Tibial artery (tissue), 4 donors: ENCODE data around the gene MTX3.
A peak's percentile ranks its signal among the peaks of the same experiment; 100 is the strongest.

ENCODE experiments used
- DNase-seq, 2 donors: peaks; one replicate each; pipeline ENCODE4 v3.0.0-alpha.2; 2019
- H3K27ac ChIP-seq, 2 donors: fragments of 200-600 bp; sonication (generic) in 1 of 2; 1 replicate in 1 of 2; 2 replicates in 1 of 2; pipeline ENCODE4 v1.5.1; 2018 to 2019; ENCODE audit warnings: mild to moderate bottlenecking in 1 of 2
- H3K27me3 ChIP-seq, 2 donors: fragments of 200-600 bp; sonication (generic) in 1 of 2; one replicate each; pipeline versions ENCODE4 v1.5.1 to v1.6.0; 2016 to 2019
- H3K36me3 ChIP-seq, 3 donors: fragments of 200-600 bp; sonication (generic) in 2 of 3; one replicate each; pipeline ENCODE4 v1.5.1; 2016 to 2019; ENCODE audit warnings: mild to moderate bottlenecking in 2 of 3
- H3K4me1 ChIP-seq, 4 donors: fragments of 200-600 bp; sonication (generic) in 2 of 4; 1 replicate in 3 of 4; 2 replicates in 1 of 4; pipeline ENCODE4 v1.5.1; 2016 to 2019
- H3K4me3 ChIP-seq, 2 donors: fragments of 200-600 bp; sonication (generic) in 1 of 2; 1 replicate in 1 of 2; 2 replicates in 1 of 2; pipeline ENCODE4 v1.5.1; 2018 to 2019; ENCODE audit warnings: mild to moderate bottlenecking in 2 of 2
- H3K9me3 ChIP-seq, 3 donors: fragments of 200-600 bp; sonication (generic) in 1 of 3; one replicate each; pipeline ENCODE4 v1.5.1; 2016 to 2019
- intact Hi-C: fragments of 100-400 bp; cut with DNase I; formaldehyde crosslinking; loops from one replicate; pipeline ENCODE4 v1.15.0; 2023; ENCODE audit warnings: low total_unique reads
- TF ChIP-seq, protein P1 (sequence below), 2 experiments: fragments of 200-600 bp in 1 of 2; fragments of 450-650 bp in 1 of 2; IDR thresholded peaks; one replicate each; pipeline ENCODE4 v1.5.1; 2017 to 2019; ENCODE audit warnings: antibody characterized with exemption in 2 of 2, mild to moderate bottlenecking in 1 of 2, moderate library complexity in 1 of 2

Gene MTX3, protein sequence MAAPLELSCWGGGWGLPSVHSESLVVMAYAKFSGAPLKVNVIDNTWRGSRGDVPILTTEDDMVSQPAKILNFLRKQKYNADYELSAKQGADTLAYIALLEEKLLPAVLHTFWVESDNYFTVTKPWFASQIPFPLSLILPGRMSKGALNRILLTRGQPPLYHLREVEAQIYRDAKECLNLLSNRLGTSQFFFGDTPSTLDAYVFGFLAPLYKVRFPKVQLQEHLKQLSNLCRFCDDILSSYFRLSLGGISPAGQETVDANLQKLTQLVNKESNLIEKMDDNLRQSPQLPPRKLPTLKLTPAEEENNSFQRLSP

DNA sequence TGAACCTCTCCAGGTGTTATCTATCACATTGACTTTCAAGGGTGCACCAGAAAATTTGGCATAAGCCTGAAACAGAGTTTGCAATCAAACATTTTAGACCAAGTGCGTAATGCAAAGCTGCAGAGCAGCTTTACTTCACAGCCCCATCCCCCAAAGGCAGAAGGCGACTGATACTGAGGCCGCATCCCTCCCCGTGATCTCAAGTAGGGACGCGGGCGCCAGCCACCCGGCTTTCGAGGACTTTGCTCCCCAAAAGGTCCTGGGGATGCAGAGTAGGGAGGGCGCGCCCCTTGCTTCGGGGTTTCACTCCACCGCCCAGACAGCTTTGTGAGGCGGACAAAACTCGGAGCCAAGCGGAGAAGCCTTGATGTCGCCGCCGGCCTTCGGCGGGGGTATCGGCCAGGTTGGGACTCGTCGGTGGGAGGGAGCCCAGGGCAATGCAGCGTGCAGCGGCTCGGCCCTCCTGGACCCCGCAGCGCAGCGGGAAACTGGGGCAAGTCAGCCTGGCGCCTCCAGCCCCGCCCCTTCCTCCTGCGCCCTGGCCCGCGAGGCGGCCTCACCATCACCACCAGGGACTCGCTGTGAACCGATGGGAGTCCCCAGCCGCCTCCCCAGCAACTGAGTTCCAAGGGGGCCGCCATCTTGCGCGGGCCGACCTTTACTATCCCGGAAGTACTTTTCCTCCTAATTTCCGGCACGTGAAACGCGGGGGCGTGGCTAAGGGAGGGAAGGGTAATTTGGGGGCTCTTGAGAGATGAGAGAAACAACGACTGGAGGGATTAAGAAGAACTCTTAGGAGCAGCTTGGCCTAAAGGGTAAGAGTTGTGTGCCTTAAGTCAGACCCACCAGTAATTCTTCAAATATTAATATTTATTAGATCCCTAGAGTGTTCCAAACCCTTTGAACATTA lies at the start of gene MTX3:
Gene MTX3 (minus strand): TSS at position 665 of the 910 bp plus-strand sequence. CDS start 24 bp downstream, at position 641.
- Histone ChIP-seq H3K36me3 (peaks cover 13 to 25% (median 15%) of the 10 kb centered on the region in 3 donors), H3K4me3 (peak within 1 kb of the TSS; percentile 87 to 92), H3K9me3 (no peaks in the 10 kb centered on the region), H3K27ac (peak within 1 kb of the TSS; percentile 79), H3K27me3 (no peaks in the 10 kb centered on the region), H3K4me1 (peaks cover 0 to 13% (median 6%) of the 10 kb centered on the region in 4 donors)
- peak; percentile 80 to 87 for DNase-seq
- intact Hi-C loops = no loop called here
- TF ChIP-seq, protein P1, sequence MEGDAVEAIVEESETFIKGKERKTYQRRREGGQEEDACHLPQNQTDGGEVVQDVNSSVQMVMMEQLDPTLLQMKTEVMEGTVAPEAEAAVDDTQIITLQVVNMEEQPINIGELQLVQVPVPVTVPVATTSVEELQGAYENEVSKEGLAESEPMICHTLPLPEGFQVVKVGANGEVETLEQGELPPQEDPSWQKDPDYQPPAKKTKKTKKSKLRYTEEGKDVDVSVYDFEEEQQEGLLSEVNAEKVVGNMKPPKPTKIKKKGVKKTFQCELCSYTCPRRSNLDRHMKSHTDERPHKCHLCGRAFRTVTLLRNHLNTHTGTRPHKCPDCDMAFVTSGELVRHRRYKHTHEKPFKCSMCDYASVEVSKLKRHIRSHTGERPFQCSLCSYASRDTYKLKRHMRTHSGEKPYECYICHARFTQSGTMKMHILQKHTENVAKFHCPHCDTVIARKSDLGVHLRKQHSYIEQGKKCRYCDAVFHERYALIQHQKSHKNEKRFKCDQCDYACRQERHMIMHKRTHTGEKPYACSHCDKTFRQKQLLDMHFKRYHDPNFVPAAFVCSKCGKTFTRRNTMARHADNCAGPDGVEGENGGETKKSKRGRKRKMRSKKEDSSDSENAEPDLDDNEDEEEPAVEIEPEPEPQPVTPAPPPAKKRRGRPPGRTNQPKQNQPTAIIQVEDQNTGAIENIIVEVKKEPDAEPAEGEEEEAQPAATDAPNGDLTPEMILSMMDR (IDR thresholded peaks at IDR 0.05) = no peak

DNA sequence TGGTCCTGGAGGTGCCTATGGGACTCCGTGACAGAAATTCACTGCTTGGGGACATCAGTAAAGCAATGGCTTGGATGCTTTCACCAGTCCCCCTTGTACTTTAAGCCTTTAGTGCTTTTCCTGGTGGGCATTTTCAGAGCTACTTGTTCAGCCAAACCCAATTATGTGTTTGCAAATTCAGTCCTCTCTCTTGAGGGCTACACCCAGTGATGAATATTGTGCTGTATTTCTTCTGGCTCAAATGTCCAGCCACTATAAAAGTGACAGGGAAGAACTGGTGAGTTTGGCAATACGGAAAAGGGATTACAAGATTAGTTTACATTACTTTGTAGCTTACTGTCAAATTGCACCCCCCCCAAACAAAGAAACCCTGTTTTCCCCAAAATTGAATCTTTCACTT lies 48.6 kb upstream of the MTX3 start:
- no peak overlapping the region for H3K27ac ChIP-seq
- no peak overlapping the region for H3K4me3 ChIP-seq
- peaks cover 0 to 29% of the 10 kb centered on the region in 2 donors for H3K27me3 ChIP-seq
- TF ChIP-seq, protein P1 (IDR thresholded peaks at IDR 0.05) = no peak
- DNase-seq = no peak
- no peaks in the 10 kb centered on the region for H3K9me3 ChIP-seq
- peaks cover 0 to 9% (median 4%) of the 10 kb centered on the region in 4 donors for H3K4me1 ChIP-seq
- H3K36me3 ChIP-seq = no peaks in the 10 kb centered on the region
- intact Hi-C loops = no loop called here

DNA sequence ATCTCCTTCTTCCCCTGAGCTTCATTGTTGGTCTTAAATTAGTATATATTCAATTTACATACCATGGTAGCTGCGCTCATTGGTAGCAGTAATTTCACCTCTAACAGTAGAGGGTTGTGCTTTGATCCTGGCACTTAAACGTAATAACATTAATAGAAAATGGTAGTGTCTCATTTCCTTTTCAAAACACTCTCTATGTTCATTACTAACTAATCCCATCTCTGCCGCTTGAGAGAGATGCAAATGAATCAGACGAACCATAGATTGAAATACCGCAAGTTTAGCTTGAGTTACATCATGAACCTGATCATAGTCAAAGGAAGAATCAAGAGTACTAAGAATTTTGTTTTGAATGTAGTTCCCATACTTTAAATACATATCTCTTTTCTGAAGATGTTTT lies 46.3 kb upstream of the MTX3 start:
- Histone ChIP-seq H3K36me3 (no peaks in the 10 kb centered on the region), H3K4me3 (no peak overlapping the region), H3K9me3 (no peaks in the 10 kb centered on the region), H3K27ac (no peak overlapping the region), H3K4me1 (peaks cover 0 to 11% (median 4%) of the 10 kb centered on the region in 4 donors), H3K27me3 (peaks cover 0 to 48% of the 10 kb centered on the region in 2 donors)
- DNase-seq = no peak
- intact Hi-C loops = no loop called here
- TF ChIP-seq, protein P1 (IDR thresholded peaks at IDR 0.05) = no peak

DNA sequence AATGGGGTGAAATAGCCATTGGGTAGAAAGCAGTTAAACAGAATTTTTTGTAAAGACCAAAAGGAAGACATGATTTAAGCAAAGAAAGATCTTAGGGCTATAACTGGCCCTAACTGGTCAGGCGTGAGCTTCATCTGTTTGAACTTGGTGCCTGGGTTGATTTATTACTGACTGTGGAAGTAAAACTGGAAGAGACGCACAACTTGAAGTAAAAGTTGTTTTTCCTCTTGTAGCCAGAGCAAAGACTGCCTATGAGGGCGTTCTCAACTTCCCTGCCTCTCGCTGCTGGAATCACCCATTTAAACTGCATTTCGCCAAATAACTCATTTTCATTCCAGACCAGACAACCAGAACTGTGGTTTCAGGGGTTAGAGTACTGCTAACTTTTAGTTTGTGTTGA lies 45.6 kb upstream of the MTX3 start:
- intact Hi-C loops = no loop called here

DNA sequence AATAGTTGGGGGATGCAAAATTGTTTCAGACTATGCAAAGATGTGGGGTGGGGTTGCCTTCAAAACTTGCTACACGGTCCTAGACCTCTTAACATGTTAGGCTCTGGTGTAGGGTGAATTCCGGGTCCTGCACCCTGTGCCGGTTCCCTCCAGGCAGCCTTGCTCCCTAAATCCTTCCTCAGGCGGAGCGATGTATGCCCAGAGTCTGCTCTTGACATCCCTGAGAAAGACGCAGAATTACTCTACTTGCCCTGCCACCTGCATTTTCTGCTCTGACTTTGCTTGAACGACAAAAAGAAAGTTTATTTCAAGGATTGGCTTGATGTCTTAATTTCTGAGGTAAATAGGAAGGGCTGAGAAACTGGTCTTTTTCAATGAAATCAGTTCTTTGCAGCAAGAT lies 44.8 kb upstream of the MTX3 start:
- Histone ChIP-seq H3K27ac (no peak overlapping the region), H3K4me3 (no peak overlapping the region), H3K4me1 (peaks cover 0 to 11% (median 4%) of the 10 kb centered on the region in 4 donors), H3K27me3 (peaks cover 0 to 43% of the 10 kb centered on the region in 2 donors), H3K9me3 (no peaks in the 10 kb centered on the region), H3K36me3 (no peaks in the 10 kb centered on the region)
- intact Hi-C loops = no loop called here
- DNase-seq = no peak
- TF ChIP-seq, protein P1 (IDR thresholded peaks at IDR 0.05) = no peak

More for the DNA sequence above, 45.6 kb upstream of the MTX3 start:
- Histone ChIP-seq H3K4me1 (peaks cover 0 to 11% (median 4%) of the 10 kb centered on the region in 4 donors), H3K27me3 (peaks cover 0 to 43% of the 10 kb centered on the region in 2 donors), H3K27ac (no peak overlapping the region), H3K4me3 (no peak overlapping the region), H3K36me3 (no peaks in the 10 kb centered on the region), H3K9me3 (no peaks in the 10 kb centered on the region)
- TF ChIP-seq, protein P1 (IDR thresholded peaks at IDR 0.05) = no peak
- no peak for DNase-seq
